ENCODE measurements around the gene SCGB1A1.

DNA sequence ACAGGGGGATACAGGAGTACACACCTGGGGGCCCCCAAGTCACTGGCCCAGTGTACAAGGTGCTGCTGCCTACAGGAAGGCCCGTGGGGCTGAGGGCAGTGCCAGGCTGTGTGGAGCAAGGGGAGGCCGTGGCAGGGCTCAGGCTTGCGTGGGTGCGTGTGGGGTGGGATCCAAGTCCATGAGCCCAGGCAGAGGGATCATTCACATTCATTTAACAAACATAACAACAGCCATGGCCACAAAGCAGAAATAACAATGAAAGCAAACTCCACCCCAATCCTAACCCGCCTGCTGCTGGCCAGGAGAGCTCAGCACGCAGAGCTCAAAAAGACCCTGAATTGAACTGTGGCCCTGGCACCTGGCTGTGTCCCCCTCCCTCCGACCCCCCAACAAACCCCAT is 17.0 kb upstream of the SCGB1A1 start:
- TF ChIP-seq EZH2 (IDR thresholded peaks at IDR 0.05; ENCODE audit: borderline replicate concordance, low read length): no peak
- TF ChIP-seq, protein P1, sequence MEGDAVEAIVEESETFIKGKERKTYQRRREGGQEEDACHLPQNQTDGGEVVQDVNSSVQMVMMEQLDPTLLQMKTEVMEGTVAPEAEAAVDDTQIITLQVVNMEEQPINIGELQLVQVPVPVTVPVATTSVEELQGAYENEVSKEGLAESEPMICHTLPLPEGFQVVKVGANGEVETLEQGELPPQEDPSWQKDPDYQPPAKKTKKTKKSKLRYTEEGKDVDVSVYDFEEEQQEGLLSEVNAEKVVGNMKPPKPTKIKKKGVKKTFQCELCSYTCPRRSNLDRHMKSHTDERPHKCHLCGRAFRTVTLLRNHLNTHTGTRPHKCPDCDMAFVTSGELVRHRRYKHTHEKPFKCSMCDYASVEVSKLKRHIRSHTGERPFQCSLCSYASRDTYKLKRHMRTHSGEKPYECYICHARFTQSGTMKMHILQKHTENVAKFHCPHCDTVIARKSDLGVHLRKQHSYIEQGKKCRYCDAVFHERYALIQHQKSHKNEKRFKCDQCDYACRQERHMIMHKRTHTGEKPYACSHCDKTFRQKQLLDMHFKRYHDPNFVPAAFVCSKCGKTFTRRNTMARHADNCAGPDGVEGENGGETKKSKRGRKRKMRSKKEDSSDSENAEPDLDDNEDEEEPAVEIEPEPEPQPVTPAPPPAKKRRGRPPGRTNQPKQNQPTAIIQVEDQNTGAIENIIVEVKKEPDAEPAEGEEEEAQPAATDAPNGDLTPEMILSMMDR (IDR thresholded peaks at IDR 0.05; ENCODE audit: low read length): no peak
